ENCODE measurements around the gene ATP6V0B.

Gene ATP6V0B

GRCh38 chr1:44008259-44008658 lies 33.5 kb downstream of the ATP6V0B start:
- DNase-seq, result no peak

DNA sequence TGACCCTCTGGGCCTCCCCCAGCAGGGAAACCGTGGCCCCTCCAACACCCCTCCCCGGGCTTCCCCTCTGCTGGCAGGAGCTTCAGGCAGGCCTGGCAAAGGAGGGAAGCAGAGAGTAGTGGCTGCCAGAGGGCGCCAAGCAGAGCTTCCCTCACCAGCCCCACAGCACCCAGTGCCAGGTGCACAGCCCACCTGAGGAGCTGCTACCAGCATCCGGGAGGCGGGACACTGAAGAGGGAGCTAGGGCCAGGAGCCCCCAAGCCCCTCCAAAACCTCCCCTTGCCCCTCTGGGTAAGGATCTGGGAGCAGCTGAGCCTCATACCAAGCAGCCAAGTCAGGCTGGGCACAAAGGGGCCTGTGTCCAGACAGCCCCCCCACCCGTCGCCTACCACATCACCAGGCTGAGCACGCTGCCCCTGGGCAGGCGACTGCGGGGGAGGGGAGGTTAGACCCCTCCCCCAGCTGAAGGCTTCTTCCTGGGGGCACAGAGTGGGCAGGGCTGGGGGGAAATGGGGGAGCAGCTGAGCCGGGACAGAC lies 36.2 kb downstream of the ATP6V0B start:
- no peak for DNase-seq

- no peak for DNase-seq
These were observed 37.6 kb downstream of the ATP6V0B start for GRCh38 chr1:44012404-44012803.

DNA sequence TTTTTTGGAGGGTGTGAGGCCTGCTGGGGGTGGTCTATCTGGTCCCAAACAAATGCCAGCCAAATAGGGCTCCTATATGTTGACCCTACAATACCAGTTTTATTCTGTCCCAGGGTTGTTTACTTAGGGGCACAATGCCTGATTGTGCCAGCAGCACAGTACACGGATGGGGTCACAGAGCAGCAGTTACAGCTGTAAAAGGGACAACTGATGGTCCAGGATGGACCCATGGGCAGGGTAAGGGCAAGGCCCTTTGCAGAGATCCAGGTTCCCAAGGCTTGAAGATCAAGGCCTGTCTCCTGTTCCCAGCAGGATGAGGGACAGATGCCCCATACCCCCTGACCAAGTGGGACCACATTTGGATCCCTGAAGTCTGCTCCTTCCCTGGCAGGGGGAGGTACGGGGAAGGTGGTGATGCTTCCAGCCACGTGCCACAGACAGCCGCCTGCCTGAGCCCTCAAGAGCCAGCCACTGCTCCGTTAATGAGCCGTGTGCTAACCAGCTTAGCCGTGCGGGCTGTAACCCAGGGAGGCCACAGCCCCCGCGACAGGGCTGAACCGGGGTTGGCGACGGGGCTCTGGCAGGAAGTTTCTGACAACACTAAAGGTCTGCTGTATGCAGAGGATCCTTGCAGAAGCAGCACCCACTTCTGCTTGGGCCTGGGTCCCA lies 38.3 kb downstream of the ATP6V0B start:
- DNase-seq, result no peak

GRCh38 chr1:44013949-44014348 lies 39.2 kb downstream of the ATP6V0B start:
- DNase-seq, result no peak

GRCh38 chr1:44014365-44015104 lies 39.8 kb downstream of the ATP6V0B start:
- DNase-seq, result no peak

GRCh38 chr1:44015206-44015605 lies 40.4 kb downstream of the ATP6V0B start:
- no peak for DNase-seq

DNA sequence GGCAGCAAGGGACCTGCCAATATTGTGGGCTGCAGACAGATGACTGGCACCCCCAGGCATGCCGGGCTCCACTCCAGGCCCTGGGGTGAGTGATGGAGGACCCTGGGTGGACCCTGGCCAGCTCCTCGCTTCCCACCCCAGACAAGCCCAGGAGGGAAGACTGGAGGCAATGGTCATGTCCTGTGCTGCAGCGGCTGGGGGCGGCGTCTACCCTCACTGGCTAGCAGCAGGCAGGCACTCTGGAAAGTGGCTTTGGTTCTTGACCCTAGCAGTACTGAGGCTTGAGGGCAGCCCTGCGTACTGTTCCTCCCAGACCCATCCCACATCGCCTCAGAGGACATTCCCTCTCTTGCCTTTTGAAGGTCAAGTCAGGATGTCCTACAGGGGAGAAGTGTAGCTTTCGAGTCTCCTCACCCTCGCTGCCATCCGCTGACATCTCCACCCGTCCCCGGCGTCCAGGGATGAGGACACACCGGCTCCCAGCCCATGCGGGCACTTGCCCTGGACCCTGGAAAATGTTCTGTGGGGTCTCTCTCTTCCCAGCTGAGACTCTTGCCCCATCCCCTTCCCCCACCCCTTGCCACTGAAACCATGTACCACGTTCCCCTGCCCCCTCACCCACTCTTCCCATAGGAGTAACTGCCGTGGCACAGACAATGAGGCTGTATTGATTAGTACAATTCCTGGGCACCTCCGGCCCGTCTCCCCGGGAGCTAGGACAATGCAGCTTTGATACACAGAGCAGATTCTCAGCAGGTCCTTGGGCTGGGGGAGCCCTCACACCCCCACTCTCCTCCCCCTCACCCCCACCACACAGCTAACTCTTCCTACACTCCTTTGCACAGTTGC lies 41.5 kb downstream of the ATP6V0B start:
- no peak for DNase-seq

DNA sequence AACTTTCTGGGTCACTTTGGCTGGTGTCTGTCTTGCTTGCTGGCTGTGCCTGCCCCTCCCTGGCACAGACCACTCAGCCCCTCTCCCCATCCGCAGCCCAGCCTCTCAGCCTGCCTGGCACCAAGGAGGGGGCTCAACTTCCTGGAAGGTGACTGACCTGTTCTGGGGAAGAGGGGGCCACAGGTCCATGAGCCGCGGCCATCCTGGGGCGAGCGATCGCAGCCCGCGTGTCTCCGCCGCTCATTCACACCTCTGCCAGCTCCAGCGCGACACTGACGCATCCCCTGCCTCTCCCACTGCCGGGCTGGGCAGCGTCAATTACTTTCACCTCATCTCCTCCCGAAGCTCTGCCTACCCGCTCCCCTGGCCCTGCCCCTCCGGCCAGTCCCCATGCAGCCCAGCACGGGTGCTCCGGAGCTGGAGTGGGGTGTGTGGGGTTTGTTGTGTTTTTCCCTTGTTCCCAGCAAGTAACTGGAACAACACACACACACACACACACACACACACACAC lies 42.2 kb downstream of the ATP6V0B start:
- no peak for DNase-seq

DNA sequence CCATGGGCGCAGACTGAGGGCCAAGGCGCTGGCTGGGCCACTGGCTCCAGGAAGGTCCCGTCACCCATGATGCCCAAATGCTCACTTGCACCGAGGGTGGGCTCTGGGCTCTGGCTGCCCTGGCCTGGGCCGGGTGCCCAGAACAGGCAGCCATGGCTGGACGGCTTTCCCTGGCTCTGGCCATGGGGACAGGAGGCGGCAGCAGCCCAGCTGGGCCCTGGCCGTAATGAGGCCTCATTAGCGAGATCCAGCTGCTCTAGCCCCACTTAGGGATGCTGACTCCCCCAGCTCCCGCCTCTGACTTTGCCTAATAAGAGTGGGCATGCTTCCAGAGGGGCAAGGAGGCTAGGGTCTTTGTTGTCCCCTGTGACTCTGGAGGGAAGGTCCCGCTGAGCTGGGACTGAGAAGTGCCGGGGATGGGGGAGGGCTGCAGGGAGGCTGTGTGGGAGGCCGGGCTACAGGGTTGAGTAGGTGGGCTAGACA lies 44.7 kb downstream of the ATP6V0B start:
- DNase-seq, result no peak

DNA sequence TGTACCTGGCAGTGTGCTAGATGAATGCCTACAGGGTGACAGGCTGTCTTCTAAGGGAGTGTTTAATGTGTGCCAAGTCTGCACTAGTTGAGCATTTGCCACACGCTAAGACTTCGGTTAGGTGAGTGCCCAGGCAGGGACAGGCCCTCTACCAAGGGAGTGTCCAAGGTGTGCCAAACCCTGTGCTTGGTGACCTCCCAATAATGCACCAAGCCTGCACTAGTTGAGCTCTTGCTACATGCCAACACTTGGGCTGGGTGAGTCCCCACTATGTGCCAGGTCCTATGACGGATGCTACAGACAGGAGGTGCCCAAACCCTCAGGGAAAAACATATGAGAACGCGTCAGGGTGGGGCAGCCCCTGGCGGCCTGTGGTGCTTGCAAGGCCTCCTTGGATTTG lies 45.7 kb downstream of the ATP6V0B start:
- no peak for DNase-seq

- DNase-seq, result no peak
These were observed 46.4 kb downstream of the ATP6V0B start for GRCh38 chr1:44021156-44021555.

DNA sequence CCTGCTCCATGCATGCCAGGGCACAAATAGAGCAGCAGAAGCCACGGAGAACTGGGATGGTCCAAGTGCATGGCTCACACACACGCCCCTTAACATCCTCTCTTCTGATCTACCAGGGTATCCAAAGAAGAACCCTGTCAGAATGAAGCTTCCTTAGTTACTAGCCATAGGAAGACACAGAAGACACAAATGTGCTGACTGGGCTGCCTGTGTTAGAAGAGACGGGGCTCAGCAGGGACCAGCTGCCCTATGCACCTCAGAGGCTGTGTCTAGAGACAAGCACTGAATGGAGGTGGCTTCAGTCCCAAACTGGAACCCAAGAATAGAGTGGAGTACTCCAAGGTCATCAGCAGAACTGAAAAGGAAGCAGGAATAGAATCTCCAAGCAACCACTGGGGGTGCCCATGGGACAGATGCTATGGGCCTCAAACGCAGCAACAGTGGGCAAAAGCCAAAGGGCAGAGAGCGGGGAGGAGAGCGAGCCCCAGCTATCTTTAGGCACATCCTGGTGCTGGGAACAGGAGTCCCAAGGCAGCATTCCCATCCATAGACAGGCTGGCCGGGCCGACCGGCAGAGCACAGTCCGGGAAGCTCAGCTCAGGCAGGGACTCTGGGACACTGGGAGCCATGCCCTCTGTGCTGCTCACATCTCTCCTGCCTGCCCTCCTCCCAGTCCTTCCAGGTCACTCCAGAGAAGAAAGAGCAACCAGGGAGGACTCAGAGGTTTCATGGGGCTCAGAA lies 47.0 kb downstream of the ATP6V0B start:
- no peak for DNase-seq

DNA sequence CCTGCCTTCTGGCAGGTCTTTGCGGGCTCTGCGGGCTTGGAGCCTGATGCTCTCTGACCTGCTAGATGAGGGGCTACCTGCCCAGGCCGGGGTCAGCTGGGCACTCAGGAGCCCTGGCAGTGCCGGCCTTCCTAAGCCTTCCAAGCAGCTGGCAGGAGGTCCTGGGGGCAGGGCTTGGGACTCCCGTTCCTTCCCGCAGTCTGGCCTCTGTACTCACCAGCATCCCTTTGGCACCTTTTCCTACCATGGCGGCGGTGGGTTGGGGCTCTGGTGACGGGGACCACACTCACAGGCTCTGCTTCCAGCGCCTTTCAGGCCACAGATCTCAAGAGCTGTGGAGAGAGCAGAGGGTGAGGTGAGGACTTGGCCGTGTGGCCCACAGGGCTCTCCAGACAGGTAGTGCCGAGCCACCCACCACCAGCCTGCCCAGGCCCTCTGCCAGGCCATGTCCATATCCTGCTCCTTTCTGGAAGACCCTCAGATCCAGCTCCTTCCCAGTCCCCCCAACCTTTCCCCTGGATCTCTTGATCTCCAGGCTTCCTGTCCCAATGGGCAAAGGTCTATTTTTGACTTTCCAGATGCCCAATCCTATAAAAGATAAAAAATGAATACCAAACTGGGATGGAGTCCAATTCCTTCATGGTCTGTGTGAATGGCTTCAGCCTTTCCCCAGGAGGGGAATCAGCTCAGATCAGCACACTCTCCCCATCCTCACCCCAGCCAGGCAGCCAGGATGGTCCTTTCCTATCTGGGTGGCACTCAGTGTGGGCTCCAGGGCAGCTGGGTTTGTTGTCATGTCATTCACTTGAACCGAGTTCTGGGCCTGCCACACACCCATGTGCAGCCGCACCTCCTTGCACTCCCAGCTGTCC lies 49.5 kb downstream of the ATP6V0B start:
- no peak for DNase-seq

DNA sequence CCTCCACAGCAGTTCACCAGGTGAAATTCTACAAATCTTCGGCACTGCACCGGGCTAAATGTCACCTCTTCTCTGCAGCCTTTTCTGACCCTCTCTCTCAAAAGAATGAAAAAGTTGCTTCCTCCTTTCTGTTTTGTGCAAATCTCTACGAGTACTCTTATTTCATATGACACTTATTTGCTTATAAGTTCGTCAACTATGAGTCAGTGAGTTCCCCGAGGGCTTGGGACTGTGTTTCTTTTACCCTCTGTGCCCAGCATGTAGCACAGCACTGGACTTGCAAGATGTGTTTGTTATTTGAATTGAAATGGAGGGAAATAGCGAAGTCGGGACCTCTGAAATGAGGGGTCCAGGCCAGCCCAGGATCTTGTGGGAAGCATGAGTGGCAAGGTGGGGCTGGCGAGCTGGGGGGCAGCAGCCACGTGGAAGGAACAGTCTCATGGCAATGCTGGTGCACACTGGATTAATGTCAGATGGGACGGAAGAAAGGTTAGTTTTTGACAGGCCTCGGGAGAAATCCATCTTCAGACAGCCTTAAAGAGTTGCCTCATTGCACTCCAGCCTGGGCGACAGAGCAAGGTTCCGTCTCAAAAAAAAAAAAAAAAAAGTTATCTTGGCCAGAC lies 50.3 kb downstream of the ATP6V0B start:
- no peak for DNase-seq

DNA sequence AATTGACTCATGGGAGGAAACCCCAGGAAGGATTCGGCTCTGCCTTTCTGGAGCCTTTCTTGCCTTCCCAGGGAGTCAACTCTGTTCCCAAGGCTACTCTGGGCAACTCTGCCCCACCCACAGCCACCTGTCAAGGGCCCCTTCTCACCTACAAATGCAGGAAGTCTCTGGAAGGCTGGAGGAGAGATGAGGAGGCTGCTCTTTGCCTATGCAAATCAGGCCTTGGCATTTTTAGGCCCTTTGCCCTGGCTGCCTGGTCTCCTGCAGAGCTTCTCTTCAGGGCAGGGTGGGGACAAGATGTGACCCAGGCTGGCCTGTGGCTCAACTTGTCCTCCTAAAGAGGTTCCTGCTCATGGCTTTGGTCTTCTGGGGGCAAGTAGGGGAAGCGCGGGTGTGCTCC lies 51.1 kb downstream of the ATP6V0B start:
- DNase-seq, result no peak

DNA sequence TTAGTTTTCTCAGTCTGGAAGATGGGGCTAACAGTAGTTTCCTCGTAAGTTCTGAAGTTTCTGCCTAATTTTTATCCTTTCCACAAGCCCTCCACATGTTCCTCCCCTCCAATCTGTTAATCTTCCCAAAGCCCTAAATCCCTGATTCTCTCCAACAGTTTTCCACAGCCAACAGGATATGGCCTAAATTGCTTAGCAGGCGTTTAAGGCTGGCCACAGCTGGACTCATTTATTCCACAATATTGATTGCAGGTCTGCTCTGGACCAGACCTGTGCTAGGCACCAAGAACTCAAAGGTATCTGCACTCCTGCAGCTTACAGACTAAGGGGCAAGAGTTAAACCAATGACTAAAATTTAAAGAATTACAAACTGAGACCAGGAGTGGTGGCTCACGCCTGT lies 52.6 kb downstream of the ATP6V0B start:
- no peak for DNase-seq

All from inflammatory macrophage treated with lipopolysaccharide for 4 hours (primary cell).